GM15510 (cell line): ENCODE measurements around the gene PIP4K2B.

Source experiments
- POLR2A ChIP-seq: IDR thresholded peaks from 3 replicates; pipeline ENCODE4 v1.6.1; 2011; ENCODE audit warnings: borderline replicate concordance; ENCODE audit not compliant: insufficient read length; ENCODE audit errors: extremely low read depth

PIP4K2B gene

GRCh38 chr17:38750044-38750311 is 49.4 kb downstream of the PIP4K2B start:
- TF ChIP-seq POLR2A = no peak

- peak; percentile 70 for TF ChIP-seq POLR2A
These were observed 49.9 kb downstream of the PIP4K2B start for GRCh38 chr17:38749223-38750043.

GRCh38 chr17:38748892-38749222 is 50.5 kb downstream of the PIP4K2B start:
- no peak for TF ChIP-seq POLR2A

GRCh38 chr17:38748149-38748891 is 51.0 kb downstream of the PIP4K2B start, which contains the start of gene PCGF2:
PCGF2 (minus strand) TSS chr17:38748336; CDS start chr17:38740402, 7,934 bp downstream.
- no peak for TF ChIP-seq POLR2A

- TF ChIP-seq POLR2A = no peak
These were observed 51.8 kb downstream of the PIP4K2B start for GRCh38 chr17:38747463-38748148.

GRCh38 chr17:38746849-38747462 is 52.4 kb downstream of the PIP4K2B start:
- TF ChIP-seq POLR2A = no peak

GRCh38 chr17:38746004-38746848 is 53.1 kb downstream of the PIP4K2B start:
- TF ChIP-seq POLR2A = no peak

GRCh38 chr17:38745545-38745944 is 53.8 kb downstream of the PIP4K2B start:
- TF ChIP-seq POLR2A = no peak

GRCh38 chr17:38743556-38744171 is 55.7 kb downstream of the PIP4K2B start:
- no peak for TF ChIP-seq POLR2A

- no peak for TF ChIP-seq POLR2A
These were observed 56.7 kb downstream of the PIP4K2B start for GRCh38 chr17:38742411-38743308.

GRCh38 chr17:38741921-38742410 is 57.4 kb downstream of the PIP4K2B start:
- TF ChIP-seq POLR2A = no peak

- TF ChIP-seq POLR2A = no peak
These were observed 57.9 kb downstream of the PIP4K2B start for GRCh38 chr17:38741461-38741860.

- TF ChIP-seq POLR2A = no peak
These were observed 58.5 kb downstream of the PIP4K2B start for GRCh38 chr17:38740806-38741205.

GRCh38 chr17:38740044-38740443 is 59.3 kb downstream of the PIP4K2B start:
- TF ChIP-seq POLR2A = no peak
